Sigmoid colon (tissue), 7 donors: ENCODE results near the gene ARHGAP5. TPM values are rescaled to one million over a fixed set of nuclear protein-coding genes. Genes with fewer than 3 reads are reported as not detected.

ENCODE experiments used
- DNase-seq: peaks from one replicate; pipeline ENCODE4 v3.0.0-alpha.2; 2019
- H3K27ac ChIP-seq, 4 donors: fragments of 200-600 bp; sonication (generic); one replicate each; pipeline ENCODE4 v1.5.1; 2016 to 2019; ENCODE audit warnings: mild to moderate bottlenecking in 1 of 4
- H3K27me3 ChIP-seq, 3 donors: fragments of 200-600 bp; sonication (generic); one replicate each; pipeline ENCODE4 v1.5.1; 2019; ENCODE audit warnings: mild to moderate bottlenecking in 1 of 3
- H3K36me3 ChIP-seq, 4 donors: fragments of 200-600 bp; sonication (generic); one replicate each; pipeline ENCODE4 v1.5.1; 2016 to 2019
- H3K4me1 ChIP-seq, 4 donors: fragments of 200-600 bp; sonication (generic); one replicate each; pipeline ENCODE4 v1.5.1; 2017 to 2019
- H3K4me3 ChIP-seq, 4 donors: fragments of 200-600 bp; sonication (generic); one replicate each; pipeline ENCODE4 v1.5.1; 2017 to 2019; ENCODE audit warnings: mild to moderate bottlenecking in 2 of 4, moderate library complexity in 1 of 4
- H3K9me3 ChIP-seq, 4 donors: fragments of 200-600 bp in 3 of 4; sonication (generic) in 3 of 4; one replicate each; pipeline versions ENCODE4 v1.5.1 to v1.6.1; 2013 to 2019
- EP300 ChIP-seq, 4 donors: sonication (generic); formaldehyde crosslinking; IDR thresholded peaks; one replicate each; pipeline ENCODE4 v1.6.1; 2017; ENCODE audit warnings: antibody characterized with exemption in 4 of 4
- POLR2A ChIP-seq, 2 donors: fragments of 450-650 bp; IDR thresholded peaks; one replicate each; pipeline ENCODE4 v1.6.1; 2016; ENCODE audit warnings: antibody characterized with exemption in 2 of 2, mild to moderate bottlenecking in 2 of 2, moderate library complexity in 2 of 2
- POLR2AphosphoS5 ChIP-seq, 4 donors: sonication (generic); formaldehyde crosslinking; IDR thresholded peaks; one replicate each; pipeline ENCODE4 v1.6.1; 2017; ENCODE audit warnings: antibody characterized with exemption in 4 of 4
- WGBS, 2 donors: extraction: QIAGEN DNeasy Blood & Tissue Kit; methylation state at CpG; one replicate each; pipeline ENCODE4 v1.1.7; 2013; 5-methylcytosine and 5-hydroxymethylcytosine counted together
- intact Hi-C: fragments of 100-400 bp; cut with DNase I; formaldehyde crosslinking; loops from one replicate; pipeline ENCODE4 v1.15.1; 2023
- polyA plus RNA-seq, 3 donors: library from polyadenylated mRNA; stranded (reverse); fragments of 200-250 nt; gene quantifications; one replicate each; pipeline ENCODE4 v1.2.3, GENCODE V29; 2013
- small RNA-seq, 3 donors: library from RNA; depleted of rRNA; stranded (forward); fragments of <200 nt; gene quantifications; one replicate each; pipeline ENCODE3, GENCODE V24; 2016
- total RNA-seq, 4 donors: library from RNA; depleted of rRNA; stranded (reverse); fragments of >200 nt; gene quantifications; one replicate each; pipeline ENCODE4 v1.1.0, GENCODE V29; 2016
- TF ChIP-seq, protein P1 (sequence below), 4 experiments: fragments of 450-650 bp in 3 of 4; fragments of 200-600 bp in 1 of 4; IDR thresholded peaks; one replicate each; pipeline ENCODE4 v1.5.1; 2016 to 2019; ENCODE audit warnings: antibody characterized with exemption in 4 of 4, mild to moderate bottlenecking in 3 of 4, moderate library complexity in 2 of 4
- donor health status: healthy with polysubstance abuse.
- donor health status: Bipolar disorder and iron deficiency.
- donor health status: healthy.

The ARHGAP5 gene
- total and polyA plus RNA-seq, 7 donors, result 14.9 to 173 (median 155) TPM

DNA sequence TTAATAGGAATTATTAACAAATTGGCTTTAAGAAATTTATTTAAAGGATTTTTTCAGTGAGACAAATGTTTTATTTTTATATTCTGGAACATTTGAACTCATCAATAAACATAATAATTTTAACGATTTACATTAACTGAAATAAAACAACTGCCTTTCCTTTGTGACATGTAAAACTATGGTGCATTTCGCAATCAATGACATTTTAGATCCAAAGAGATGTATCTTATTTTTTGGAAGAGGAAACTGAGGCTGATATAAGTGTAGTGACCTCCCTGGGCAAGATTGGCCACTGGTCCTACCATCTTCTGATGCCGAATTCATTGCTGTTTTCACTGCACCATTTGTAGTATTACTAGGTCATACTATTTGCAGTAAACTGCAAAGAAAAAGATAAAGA, 128.4 kb downstream of the ARHGAP5 start:
- WGBS, 2 donors, result 92 to 95% methylated on average over 3 of the region's 3 CpGs
- intact Hi-C loops, result no loop called here

DNA sequence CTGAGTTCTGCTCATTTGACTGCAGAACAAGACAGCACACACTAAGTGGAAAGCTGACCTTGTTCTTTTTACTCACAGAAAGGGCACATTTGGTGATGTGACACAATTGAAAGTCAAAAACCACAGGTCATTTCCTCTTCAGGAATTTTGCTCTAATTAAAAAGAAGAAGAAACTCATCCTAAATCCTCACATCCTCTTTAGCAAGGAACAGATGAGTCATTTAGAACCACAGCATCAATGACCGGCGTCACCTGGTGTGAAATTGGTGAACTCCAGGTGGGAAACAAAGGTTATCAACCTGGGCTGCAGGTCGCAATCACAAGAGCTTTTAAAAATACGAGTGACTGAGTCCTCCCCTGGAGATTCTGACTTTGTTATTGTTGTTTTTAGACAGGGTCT, 128.9 kb downstream of the ARHGAP5 start:
- Histone ChIP-seq H3K27me3 (no peaks in the 10 kb centered on the region), H3K9me3 (no peaks in the 10 kb centered on the region), H3K27ac (no peak overlapping the region), H3K4me1 (peaks cover 0 to 11% (median 7%) of the 10 kb centered on the region in 4 donors), H3K36me3 (no peaks in the 10 kb centered on the region), H3K4me3 (no peak overlapping the region)
- WGBS, 2 donors, result 62 to 65% methylated on average over 4 of the region's 4 CpGs
- intact Hi-C loops, result no loop called here
- no peak for DNase-seq
- TF ChIP-seq POLR2A (IDR thresholded peaks at IDR 0.05) (no peak), EP300 (IDR thresholded peaks at IDR 0.05) (no peak), POLR2AphosphoS5 (IDR thresholded peaks at IDR 0.05) (no peak)
- TF ChIP-seq, protein P1, sequence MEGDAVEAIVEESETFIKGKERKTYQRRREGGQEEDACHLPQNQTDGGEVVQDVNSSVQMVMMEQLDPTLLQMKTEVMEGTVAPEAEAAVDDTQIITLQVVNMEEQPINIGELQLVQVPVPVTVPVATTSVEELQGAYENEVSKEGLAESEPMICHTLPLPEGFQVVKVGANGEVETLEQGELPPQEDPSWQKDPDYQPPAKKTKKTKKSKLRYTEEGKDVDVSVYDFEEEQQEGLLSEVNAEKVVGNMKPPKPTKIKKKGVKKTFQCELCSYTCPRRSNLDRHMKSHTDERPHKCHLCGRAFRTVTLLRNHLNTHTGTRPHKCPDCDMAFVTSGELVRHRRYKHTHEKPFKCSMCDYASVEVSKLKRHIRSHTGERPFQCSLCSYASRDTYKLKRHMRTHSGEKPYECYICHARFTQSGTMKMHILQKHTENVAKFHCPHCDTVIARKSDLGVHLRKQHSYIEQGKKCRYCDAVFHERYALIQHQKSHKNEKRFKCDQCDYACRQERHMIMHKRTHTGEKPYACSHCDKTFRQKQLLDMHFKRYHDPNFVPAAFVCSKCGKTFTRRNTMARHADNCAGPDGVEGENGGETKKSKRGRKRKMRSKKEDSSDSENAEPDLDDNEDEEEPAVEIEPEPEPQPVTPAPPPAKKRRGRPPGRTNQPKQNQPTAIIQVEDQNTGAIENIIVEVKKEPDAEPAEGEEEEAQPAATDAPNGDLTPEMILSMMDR (IDR thresholded peaks at IDR 0.05), result no peak

More for the DNA sequence above, 128.4 kb downstream of the ARHGAP5 start:
- Histone ChIP-seq H3K27me3 (no peaks in the 10 kb centered on the region), H3K4me1 (peaks cover 0 to 11% (median 9%) of the 10 kb centered on the region in 4 donors), H3K36me3 (no peaks in the 10 kb centered on the region), H3K9me3 (no peaks in the 10 kb centered on the region), H3K27ac (no peak overlapping the region), H3K4me3 (no peak overlapping the region)
- TF ChIP-seq, protein P1 (IDR thresholded peaks at IDR 0.05), result no peak
- TF ChIP-seq EP300 (IDR thresholded peaks at IDR 0.05), result no peak
- no peak for TF ChIP-seq POLR2AphosphoS5 (IDR thresholded peaks at IDR 0.05)
- no peak for TF ChIP-seq POLR2A (IDR thresholded peaks at IDR 0.05)
- DNase-seq, result no peak

DNA sequence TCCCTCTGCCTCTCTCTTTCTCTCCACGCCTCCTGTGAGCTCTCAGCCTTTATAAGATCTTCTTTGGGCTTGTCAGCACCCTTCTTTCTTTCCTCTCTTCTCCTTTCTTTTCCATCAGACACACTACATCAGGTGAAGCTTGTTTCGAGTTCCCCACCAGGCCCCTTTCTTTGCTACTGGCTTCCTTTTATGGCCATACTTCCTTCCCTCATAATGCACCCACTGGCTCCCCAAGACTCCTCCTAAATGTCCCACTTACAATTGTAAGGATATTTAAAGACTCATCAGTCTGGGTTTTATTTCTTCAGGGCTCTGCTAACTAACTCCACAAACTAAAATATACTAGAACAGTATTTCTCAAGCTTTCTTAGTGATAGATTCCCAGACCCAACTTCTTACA, 129.4 kb downstream of the ARHGAP5 start:
- 72 to 81% methylated on average over 2 of the region's 2 CpGs for WGBS, 2 donors
- Histone ChIP-seq H3K27ac (peak overlapping the region in 1 of 4 donors; percentile 7), H3K27me3 (no peaks in the 10 kb centered on the region), H3K4me3 (no peak overlapping the region), H3K4me1 (peaks cover 0 to 11% (median 7%) of the 10 kb centered on the region in 4 donors), H3K9me3 (no peaks in the 10 kb centered on the region), H3K36me3 (no peaks in the 10 kb centered on the region)
- intact Hi-C loops, result no loop called here
- no peak for TF ChIP-seq POLR2A (IDR thresholded peaks at IDR 0.05)
- TF ChIP-seq, protein P1 (IDR thresholded peaks at IDR 0.05), result no peak
- no peak for DNase-seq

DNA sequence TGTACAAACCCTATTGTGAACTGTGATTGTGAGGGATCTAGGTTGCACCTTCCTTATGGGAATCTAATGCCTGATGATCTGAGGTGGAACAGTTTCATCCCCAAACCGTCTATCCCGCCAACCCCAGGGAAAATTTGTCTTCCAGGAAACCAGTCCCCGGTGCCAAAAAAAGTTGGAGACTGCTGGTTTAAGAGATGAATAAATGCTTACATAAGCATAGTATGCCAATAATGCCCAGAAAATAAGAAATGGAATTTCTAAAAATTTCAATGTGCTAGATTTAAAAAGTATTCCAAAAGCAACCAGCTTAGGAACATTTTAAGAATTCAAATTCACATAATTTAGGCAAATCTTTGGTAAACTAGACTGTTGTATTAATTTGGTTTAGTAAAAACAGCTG, 131.4 kb downstream of the ARHGAP5 start:
- Histone ChIP-seq H3K27me3 (no peaks in the 10 kb centered on the region), H3K9me3 (no peaks in the 10 kb centered on the region), H3K4me3 (no peak overlapping the region), H3K36me3 (no peaks in the 10 kb centered on the region), H3K4me1 (no peaks in the 10 kb centered on the region), H3K27ac (no peak overlapping the region)
- TF ChIP-seq, protein P1 (IDR thresholded peaks at IDR 0.05), result no peak
- TF ChIP-seq EP300 (IDR thresholded peaks at IDR 0.05), result no peak
- TF ChIP-seq POLR2AphosphoS5 (IDR thresholded peaks at IDR 0.05), result no peak
- no peak for TF ChIP-seq POLR2A (IDR thresholded peaks at IDR 0.05)
- DNase-seq, result no peak
- intact Hi-C loops, result no loop called here
- 94 to 96% methylated on average over 3 of the region's 3 CpGs for WGBS, 2 donors

Small RNA genes lying within 50 kb of the gene (small RNA-seq; reads per million reads assigned to genes)
- gene RNU6-7 (0 reads per million in 3 donors), gene RNU6-8 (0 reads per million in 3 donors)

Other genes starting within 250 kb of the ARHGAP5 start
- gene RNU6-7, start 124.7 kb downstream of the ARHGAP5 start, total RNA-seq, result not detected
- gene RNU6-7, start 124.7 kb downstream of the ARHGAP5 start, polyA plus RNA-seq, result not detected
- not detected for gene RNU6-8, start 126.0 kb downstream of the ARHGAP5 start, total RNA-seq
- gene RNU6-8, start 126.0 kb downstream of the ARHGAP5 start, polyA plus RNA-seq, result not detected